Aorta (tissue), 5 donors: ENCODE measurements around the gene SLC5A6. TPM values are rescaled to one million over a fixed set of nuclear protein-coding genes. Genes with fewer than 3 reads are reported as not detected.

ENCODE experiments used
- ATAC-seq: fragments of 200-7000 bp; cut with Tn5 transposase; one replicate; pipeline ENCODE4 v1.9.1; 2022; ENCODE audit warnings: moderate library complexity; ENCODE audit not compliant: low FRiP score
- DNase-seq, 2 donors: peaks; one replicate each; pipeline ENCODE4 v3.0.0-alpha.2; 2020
- H3K27ac ChIP-seq, 2 donors: one replicate each; pipeline ENCODE4 v1.5.1; 2013; ENCODE audit warnings: low read length in 2 of 2, mild to moderate bottlenecking in 2 of 2, moderate library complexity in 2 of 2, control low read depth in 1 of 2, inconsistent platforms in 1 of 2, low read depth in 1 of 2
- H3K27me3 ChIP-seq, 2 donors: one replicate each; pipeline ENCODE4 v1.6.1; 2013; ENCODE audit warnings: control low read depth in 1 of 2, low read length in 1 of 2, mild to moderate bottlenecking in 1 of 2, moderate library complexity in 1 of 2; ENCODE audit not compliant: insufficient read depth in 2 of 2, control insufficient read depth in 1 of 2
- H3K36me3 ChIP-seq, 2 donors: one replicate each; pipeline ENCODE4 v1.6.1; 2013; ENCODE audit warnings: control low read depth in 1 of 2, low read length in 1 of 2, mild to moderate bottlenecking in 1 of 2; ENCODE audit not compliant: insufficient read depth in 2 of 2, control insufficient read depth in 1 of 2
- H3K4me1 ChIP-seq, 2 donors: one replicate each; pipeline ENCODE4 v1.6.1; 2013; ENCODE audit warnings: low read length in 2 of 2, control low read depth in 1 of 2, mild to moderate bottlenecking in 1 of 2, moderate library complexity in 1 of 2; ENCODE audit not compliant: insufficient read depth in 2 of 2, control insufficient read depth in 1 of 2
- H3K4me3 ChIP-seq, 2 donors: one replicate each; pipeline ENCODE4 v1.5.1; 2013; ENCODE audit warnings: low read length in 2 of 2, control low read depth in 1 of 2, mild to moderate bottlenecking in 1 of 2
- H3K9me3 ChIP-seq: one replicate; pipeline ENCODE4 v1.6.1; 2013; ENCODE audit warnings: mild to moderate bottlenecking, low read length; ENCODE audit not compliant: control insufficient read depth
- WGBS, 2 donors: extraction: QIAGEN DNeasy Blood & Tissue Kit; methylation state at CpG; one replicate each; pipeline ENCODE4 v1.1.7; 2013; 5-methylcytosine and 5-hydroxymethylcytosine counted together
- intact Hi-C, 2 donors: fragments of 100-400 bp; cut with DNase I; formaldehyde crosslinking; loops; one replicate each; pipeline versions ENCODE4 v1.14.2 to v1.15.0; 2022
- polyA plus RNA-seq, 2 donors: library from polyadenylated mRNA; stranded (reverse); fragments of 200-250 nt; gene quantifications; one replicate each; pipeline ENCODE4 v1.2.3, GENCODE V29; 2013
- total RNA-seq, 2 donors: library from RNA; stranded (reverse); fragmentation: NEBNext Ultra II Directional; extraction: Animal tissue kit (Norgen Biotek cat#: 25700); gene quantifications; one replicate each; pipeline ENCODE4 v1.2.1, GENCODE V29; 2021
- donor health status: healthy with polysubstance abuse.
- donor health status: Bipolar disorder and iron deficiency.
- donor health status: DM: no; HTN: no; CAD: no.
- donor health status: DM: no; HTN: no; CAD: no.
- donor health status: DM: yes; HTN: yes; CAD: no.

The SLC5A6 gene
- total and polyA plus RNA-seq, 4 donors: 16.4 to 24.7 (median 19.6) TPM

DNA sequence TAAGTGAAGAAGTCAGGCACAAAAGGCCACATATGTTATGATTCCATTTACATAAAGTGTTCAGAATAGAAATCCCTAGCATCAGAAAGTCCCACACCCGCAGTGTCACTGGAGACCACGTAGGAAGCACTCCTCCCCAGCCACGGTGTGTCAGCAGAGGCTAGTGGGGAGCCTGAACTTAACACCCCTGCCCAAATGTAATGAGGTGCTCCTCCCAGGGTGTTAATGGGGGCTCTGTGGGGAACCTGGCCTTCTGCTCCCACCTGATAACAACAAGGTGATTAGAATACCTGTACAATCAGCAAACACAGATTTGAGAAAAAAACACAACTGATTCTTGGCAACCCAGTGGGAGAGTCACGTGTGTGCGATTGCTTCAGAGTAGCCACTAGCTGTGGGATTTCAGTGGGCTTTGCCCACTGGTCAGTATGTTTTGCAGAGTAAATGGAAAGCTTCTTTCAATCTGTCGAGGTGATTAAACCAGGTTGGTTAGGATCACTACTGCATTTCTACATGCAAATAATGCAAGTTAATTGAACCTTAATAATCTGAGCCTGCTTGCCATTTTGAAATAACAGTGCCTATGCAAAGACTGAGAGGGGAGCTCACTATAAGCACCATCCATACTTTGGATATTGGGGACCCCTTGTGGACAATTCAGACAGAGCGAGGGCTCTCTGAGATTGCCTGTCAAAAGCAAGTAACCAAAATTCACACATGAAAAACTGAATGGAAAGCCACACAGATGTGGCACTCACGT lies 20.8 kb downstream of the SLC5A6 start:
- Histone ChIP-seq H3K4me3 (no peak overlapping the region), H3K4me1 (no peaks in the 10 kb centered on the region), H3K27ac (no peak overlapping the region), H3K27me3 (no peaks in the 10 kb centered on the region), H3K36me3 (no peaks in the 10 kb centered on the region), H3K9me3 (no peaks in the 10 kb centered on the region)
- intact Hi-C loops: loop anchor here (5.0 to 10.0 kb wide), 2 partner anchors 94 to 96 kb away; no protein-coding TSS in a partner anchor
- peak; percentile 87 for ATAC-seq
- 35 to 41% methylated on average over 8 of the region's 8 CpGs for WGBS, 2 donors
- no peak for DNase-seq

DNA sequence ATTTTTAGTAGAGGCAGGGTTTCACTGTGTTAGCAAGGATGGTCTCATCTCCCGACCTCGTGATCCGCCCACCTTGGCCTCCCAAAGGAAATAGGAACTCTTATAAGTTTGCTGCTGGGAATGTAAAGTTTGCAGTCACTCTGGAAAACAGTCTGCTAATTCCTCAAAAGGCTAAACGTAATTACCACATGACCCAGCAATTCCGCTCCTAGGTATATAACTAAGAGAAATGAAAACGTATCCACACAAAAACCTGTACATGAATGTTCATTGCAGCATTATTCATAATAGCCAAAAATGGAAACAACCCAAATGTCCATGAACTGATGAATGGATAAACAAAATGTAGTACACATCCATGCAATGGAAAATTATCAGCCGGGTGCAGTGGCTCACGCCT lies 22.1 kb downstream of the SLC5A6 start:
- no peaks in the 10 kb centered on the region for H3K36me3 ChIP-seq
- no peak overlapping the region for H3K4me3 ChIP-seq
- ATAC-seq: no peak
- H3K27me3 ChIP-seq: no peaks in the 10 kb centered on the region
- H3K27ac ChIP-seq: no peak overlapping the region
- peaks cover 0 to 3% of the 10 kb centered on the region in 2 donors for H3K4me1 ChIP-seq
- H3K9me3 ChIP-seq: no peaks in the 10 kb centered on the region
- DNase-seq: no peak
- 88 to 89% methylated on average over 8 of the region's 8 CpGs for WGBS, 2 donors
- intact Hi-C loops: loop anchor here (5.0 to 10.0 kb wide), 2 partner anchors 93 to 95 kb away; no protein-coding TSS in a partner anchor

DNA sequence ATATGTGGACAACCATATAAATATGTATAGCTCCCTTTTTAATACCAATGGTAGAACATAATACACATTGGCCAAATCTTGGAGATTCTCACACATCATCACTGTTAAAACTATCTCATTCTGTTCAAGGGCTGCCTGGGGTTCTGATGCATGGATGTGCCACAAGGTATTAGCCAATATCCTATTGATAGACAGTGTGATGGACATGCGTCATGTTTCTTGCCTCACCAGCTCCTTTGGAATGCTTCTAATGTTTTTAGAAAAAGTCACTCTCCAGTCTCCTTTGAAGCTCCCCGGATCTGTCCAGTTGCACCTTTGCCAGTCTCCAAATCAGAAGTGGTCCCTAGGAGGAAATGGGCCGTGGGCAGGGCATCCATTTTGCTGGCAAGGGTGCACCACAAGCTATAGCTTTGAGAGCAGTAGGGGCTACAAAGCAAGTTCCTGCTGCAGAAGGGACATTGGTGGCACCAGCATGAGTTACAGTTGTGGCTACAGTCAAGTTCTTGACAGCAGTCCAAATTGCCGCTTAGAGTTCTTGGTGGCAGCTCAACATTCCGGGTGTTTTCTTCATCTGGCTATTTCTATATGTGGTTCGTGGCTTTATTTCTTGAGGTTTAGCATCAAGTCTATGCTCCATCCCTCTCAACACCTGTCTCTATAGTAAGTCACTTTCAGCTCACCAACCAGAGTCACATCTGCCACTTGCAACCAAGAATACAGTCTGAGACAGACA lies 25.3 kb downstream of the SLC5A6 start:
- H3K4me3 ChIP-seq: no peak overlapping the region
- no peaks in the 10 kb centered on the region for H3K9me3 ChIP-seq
- no peak overlapping the region for H3K27ac ChIP-seq
- no peaks in the 10 kb centered on the region for H3K27me3 ChIP-seq
- DNase-seq (no peak), ATAC-seq (no peak)
- intact Hi-C loops: no loop called here
- H3K4me1 ChIP-seq: peaks cover 0 to 6% of the 10 kb centered on the region in 2 donors
- 59% methylated on average over 6 of the region's 6 CpGs for WGBS, 2 donors
- no peaks in the 10 kb centered on the region for H3K36me3 ChIP-seq

- H3K36me3 ChIP-seq: no peaks in the 10 kb centered on the region
- ATAC-seq: peak; percentile 86
- no peak for DNase-seq
- H3K27me3 ChIP-seq: no peaks in the 10 kb centered on the region
- H3K27ac ChIP-seq: peak overlapping the region; percentile 81 to 86
- 5 to 8% methylated on average over 6 of the region's 6 CpGs for WGBS, 2 donors
- intact Hi-C loops: no loop called here
- no peak overlapping the region for H3K4me3 ChIP-seq
- H3K4me1 ChIP-seq: peaks cover 0 to 6% of the 10 kb centered on the region in 2 donors
- no peaks in the 10 kb centered on the region for H3K9me3 ChIP-seq
Observed at GRCh38 chr2:27185331-27186026, 26.6 kb downstream of the SLC5A6 start.

- WGBS, 2 donors: 81 to 82% methylated on average over 4 of the region's 4 CpGs
- DNase-seq: no peak
- no peak overlapping the region for H3K27ac ChIP-seq
- H3K4me3 ChIP-seq: no peak overlapping the region
- intact Hi-C loops: no loop called here
- H3K4me1 ChIP-seq: peaks cover 0 to 6% of the 10 kb centered on the region in 2 donors
- H3K36me3 ChIP-seq: no peaks in the 10 kb centered on the region
- no peaks in the 10 kb centered on the region for H3K27me3 ChIP-seq
- H3K9me3 ChIP-seq: no peaks in the 10 kb centered on the region
- peak; percentile 44 for ATAC-seq
Observed at GRCh38 chr2:27184115-27184514, 28.0 kb downstream of the SLC5A6 start.

- 66 to 70% methylated on average over 4 of the region's 4 CpGs for WGBS, 2 donors
- Histone ChIP-seq H3K9me3 (no peaks in the 10 kb centered on the region), H3K27ac (no peak overlapping the region), H3K4me3 (no peak overlapping the region), H3K4me1 (peaks cover 0 to 6% of the 10 kb centered on the region in 2 donors), H3K36me3 (no peaks in the 10 kb centered on the region), H3K27me3 (no peaks in the 10 kb centered on the region)
- no peak for DNase-seq
- intact Hi-C loops: no loop called here
- ATAC-seq: no peak
Observed at GRCh38 chr2:27182346-27182745, 29.7 kb downstream of the SLC5A6 start.

- H3K27ac ChIP-seq: no peak overlapping the region
- no peak for ATAC-seq
Observed at GRCh38 chr2:27179344-27180000, 32.6 kb downstream of the SLC5A6 start.

DNA sequence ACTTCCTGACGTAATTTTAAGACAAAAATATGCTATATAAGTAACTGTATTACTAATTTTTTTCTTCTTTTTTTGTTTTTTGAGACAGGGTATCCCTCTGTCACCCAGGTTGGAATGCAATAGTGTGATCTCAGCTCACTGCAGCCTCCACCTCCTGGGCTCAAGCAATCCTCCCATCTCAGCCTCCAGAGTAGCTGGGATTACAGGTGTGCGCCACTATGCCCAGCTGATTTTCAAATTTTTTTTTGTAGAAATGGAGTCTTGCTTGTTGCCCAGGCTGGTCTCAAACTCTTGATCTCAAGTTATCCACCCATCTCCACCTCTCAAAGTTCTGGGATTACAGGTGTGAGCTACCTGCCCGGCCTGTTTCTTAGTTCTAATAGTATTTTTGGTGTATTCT lies 33.6 kb downstream of the SLC5A6 start:
- intact Hi-C loops: no loop called here
- ATAC-seq (no peak), DNase-seq (no peak)
- Histone ChIP-seq H3K9me3 (no peaks in the 10 kb centered on the region), H3K4me3 (no peak overlapping the region), H3K27ac (no peak overlapping the region), H3K36me3 (no peaks in the 10 kb centered on the region), H3K4me1 (no peaks in the 10 kb centered on the region), H3K27me3 (no peaks in the 10 kb centered on the region)
- WGBS, 2 donors: 78 to 83% methylated on average over 3 of the region's 3 CpGs

More at GRCh38 chr2:27179344-27180000, 32.6 kb downstream of the SLC5A6 start:
- Histone ChIP-seq H3K36me3 (no peaks in the 10 kb centered on the region), H3K27me3 (no peaks in the 10 kb centered on the region), H3K9me3 (no peaks in the 10 kb centered on the region), H3K4me3 (no peak overlapping the region), H3K4me1 (no peaks in the 10 kb centered on the region)
- DNase-seq: no peak
- WGBS, 2 donors: 48 to 55% methylated on average over 3 of the region's 3 CpGs
- intact Hi-C loops: no loop called here
